ENCODE data around the gene TCF12.

The TCF12 gene

DNA sequence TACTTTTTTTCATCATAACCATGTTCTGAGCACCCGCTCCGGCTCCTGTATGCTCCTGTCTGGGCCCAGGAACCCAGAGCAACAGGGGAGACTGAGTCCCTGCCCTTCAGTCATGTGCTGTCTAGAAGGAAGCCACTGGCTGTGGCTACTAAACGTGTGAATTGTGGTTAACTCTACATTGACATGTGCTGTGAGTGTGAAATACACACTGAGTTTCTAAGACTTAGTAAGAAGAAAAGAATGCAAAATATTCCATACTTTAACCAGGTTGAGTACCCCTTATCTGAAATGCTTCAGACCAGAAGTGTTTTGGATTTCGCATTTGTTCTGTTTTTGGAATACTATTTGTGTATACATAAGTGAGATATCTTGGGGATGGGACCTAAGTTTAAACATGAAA is 415.0 kb downstream of the TCF12 start:
- in situ Hi-C loops (cut with HindIII; ENCODE audit: low sequenced_read_pairs): no loop called here
- DNase-seq (ENCODE audit: low read depth): peak; percentile 51
- TF ChIP-seq CTCF (IDR thresholded peaks at IDR 0.05; ENCODE audit: low read depth, low read length, missing control alignments): no peak
- no peak overlapping the region for H3K4me3 ChIP-seq (ENCODE audit: low read depth, low read length)

GRCh38 chr15:57334257-57334656 is 415.8 kb downstream of the TCF12 start:
- no peak for TF ChIP-seq CTCF (IDR thresholded peaks at IDR 0.05; ENCODE audit: low read depth, low read length, missing control alignments)
- H3K4me3 ChIP-seq (ENCODE audit: low read depth, low read length): no peak overlapping the region
- DNase-seq (ENCODE audit: low read depth): no peak
- in situ Hi-C loops (cut with HindIII; ENCODE audit: low sequenced_read_pairs): no loop called here

- in situ Hi-C loops (cut with HindIII; ENCODE audit: low sequenced_read_pairs): no loop called here
- H3K4me3 ChIP-seq (ENCODE audit: low read depth, low read length): no peak overlapping the region
- TF ChIP-seq CTCF (IDR thresholded peaks at IDR 0.05; ENCODE audit: low read depth, low read length, missing control alignments): no peak
- no peak for DNase-seq (ENCODE audit: low read depth)
Measured at GRCh38 chr15:57335293-57335715, 416.9 kb downstream of the TCF12 start.

DNA sequence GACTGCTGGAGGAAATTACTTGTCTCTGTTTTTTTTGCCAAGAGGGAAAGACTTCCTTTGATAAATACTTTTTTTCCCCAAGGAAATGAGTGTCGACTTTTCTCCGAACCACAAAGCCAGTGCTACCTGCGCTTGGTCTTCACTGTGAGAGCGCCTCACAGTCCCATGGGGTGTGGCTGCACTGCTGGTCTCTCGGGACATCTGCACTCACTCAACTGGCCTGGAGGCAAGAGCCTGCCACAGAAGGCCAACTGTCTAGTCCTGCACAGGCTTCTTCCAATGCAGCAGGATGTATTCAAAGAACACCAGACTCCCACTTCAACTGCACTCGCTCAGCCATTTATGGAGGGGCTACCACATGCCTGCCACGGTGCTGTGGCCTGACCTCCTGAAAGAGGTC is 417.3 kb downstream of the TCF12 start:
- no peak for TF ChIP-seq CTCF (IDR thresholded peaks at IDR 0.05; ENCODE audit: low read depth, low read length, missing control alignments)
- H3K4me3 ChIP-seq (ENCODE audit: low read depth, low read length): no peak overlapping the region
- no peak for DNase-seq (ENCODE audit: low read depth)
- in situ Hi-C loops (cut with HindIII; ENCODE audit: low sequenced_read_pairs): no loop called here

DNA sequence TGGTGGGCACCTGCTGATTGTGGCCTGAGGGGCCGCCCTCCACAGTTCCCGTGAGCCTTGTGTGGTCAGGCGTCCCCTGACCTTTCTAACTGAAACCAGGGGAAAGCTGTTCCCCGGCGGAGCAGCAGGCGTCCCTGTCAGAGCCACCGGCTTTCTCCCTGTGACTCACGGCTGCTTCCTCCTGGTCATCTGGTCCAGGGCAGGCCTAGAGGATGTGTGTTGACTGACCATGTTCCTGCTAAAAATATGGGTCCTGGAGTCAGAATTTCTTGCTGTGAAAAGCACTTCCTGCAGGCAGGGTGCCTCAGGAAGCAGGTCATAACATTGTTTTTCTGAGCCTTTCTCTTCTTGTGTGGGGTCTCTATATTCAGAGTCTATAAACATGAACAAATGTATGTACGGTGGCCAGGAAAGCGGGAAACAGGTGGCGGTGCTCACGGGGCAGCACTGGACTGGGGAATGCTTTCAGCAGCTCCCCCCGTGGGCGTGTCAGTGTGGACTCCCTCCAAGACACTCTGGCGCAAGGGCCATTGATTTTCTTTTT is 419.5 kb downstream of the TCF12 start:
- TF ChIP-seq CTCF (IDR thresholded peaks at IDR 0.05; ENCODE audit: low read depth, low read length, missing control alignments): no peak
- DNase-seq (ENCODE audit: low read depth): no peak
- H3K4me3 ChIP-seq (ENCODE audit: low read depth, low read length): no peak overlapping the region
- in situ Hi-C loops (cut with HindIII; ENCODE audit: low sequenced_read_pairs): no loop called here

DNA sequence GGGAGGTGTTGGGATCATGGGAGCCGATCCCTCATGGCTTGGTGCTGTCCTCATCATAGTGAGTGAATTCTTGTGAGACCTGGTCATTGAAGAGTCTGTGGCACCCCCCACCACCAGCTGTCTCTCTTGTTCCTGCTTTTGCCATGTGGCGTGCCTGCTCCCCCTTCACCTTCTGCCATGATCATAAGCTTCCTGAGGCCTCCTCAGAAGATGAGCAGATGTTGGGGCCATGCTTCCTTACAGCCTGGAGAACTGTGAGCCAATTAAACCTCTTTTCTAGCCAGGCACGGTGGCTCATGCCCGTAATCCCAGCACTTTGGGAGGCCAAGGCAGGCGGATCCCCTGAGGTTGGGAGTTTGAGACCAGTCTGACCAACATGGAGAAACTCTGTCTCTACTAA is 420.9 kb downstream of the TCF12 start:
- in situ Hi-C loops (cut with HindIII; ENCODE audit: low sequenced_read_pairs): no loop called here
- TF ChIP-seq CTCF (IDR thresholded peaks at IDR 0.05; ENCODE audit: low read depth, low read length, missing control alignments): no peak
- no peak for DNase-seq (ENCODE audit: low read depth)
- no peak overlapping the region for H3K4me3 ChIP-seq (ENCODE audit: low read depth, low read length)

Data from astrocyte of the cerebellum (primary cell).